Dermis microvascular lymphatic vessel endothelial cell (primary cell): ENCODE data around the gene ADAM15. TPM values are rescaled to one million over a fixed set of nuclear protein-coding genes. Genes with fewer than 3 reads are reported as not detected.

Experiments used
- DNase-seq, 2 donors: peaks; one replicate each; pipeline versions ENCODE4 v3.0.0 to v3.0.0-alpha.2; 2010; ENCODE audit warnings: low read depth in 2 of 2
- total RNA-seq: library from RNA; depleted of rRNA; stranded (reverse); fragments of >200 nt; gene quantifications from 2 replicates; pipeline ENCODE4 v1.2.1, GENCODE V29; 2014

Gene ADAM15
- total RNA-seq, 1 donor from 2014 or later: 178 TPM

DNA sequence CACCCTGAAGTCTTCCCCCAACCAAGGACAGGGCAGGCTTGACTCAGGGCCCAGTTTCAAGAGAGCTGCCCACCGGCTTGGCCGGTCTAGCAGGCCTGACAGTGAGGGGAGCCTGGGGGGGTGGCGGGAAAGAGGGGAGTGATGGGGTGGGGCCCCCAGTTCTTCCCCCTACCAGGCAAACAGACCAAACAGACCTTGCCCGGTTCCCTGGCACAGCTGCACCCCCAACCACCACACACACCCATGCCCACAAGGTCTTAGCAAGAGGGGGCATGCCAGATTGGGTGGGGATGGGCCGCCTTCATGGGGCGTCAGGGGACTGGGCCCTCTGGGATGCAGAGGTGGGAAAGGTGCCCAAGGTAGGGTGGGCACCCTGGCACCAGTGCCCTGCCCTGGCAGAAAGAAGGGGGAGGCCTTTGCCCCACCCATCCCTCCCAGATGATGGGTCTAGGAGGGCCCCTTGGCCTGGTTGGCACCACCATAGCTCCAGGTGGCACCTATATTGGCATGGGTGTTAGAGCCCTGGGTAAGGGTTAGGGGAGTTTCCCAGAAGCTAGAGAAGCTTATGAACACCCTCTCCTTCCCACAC, 39.6 kb upstream of the ADAM15 start:
- no peak for DNase-seq

DNA sequence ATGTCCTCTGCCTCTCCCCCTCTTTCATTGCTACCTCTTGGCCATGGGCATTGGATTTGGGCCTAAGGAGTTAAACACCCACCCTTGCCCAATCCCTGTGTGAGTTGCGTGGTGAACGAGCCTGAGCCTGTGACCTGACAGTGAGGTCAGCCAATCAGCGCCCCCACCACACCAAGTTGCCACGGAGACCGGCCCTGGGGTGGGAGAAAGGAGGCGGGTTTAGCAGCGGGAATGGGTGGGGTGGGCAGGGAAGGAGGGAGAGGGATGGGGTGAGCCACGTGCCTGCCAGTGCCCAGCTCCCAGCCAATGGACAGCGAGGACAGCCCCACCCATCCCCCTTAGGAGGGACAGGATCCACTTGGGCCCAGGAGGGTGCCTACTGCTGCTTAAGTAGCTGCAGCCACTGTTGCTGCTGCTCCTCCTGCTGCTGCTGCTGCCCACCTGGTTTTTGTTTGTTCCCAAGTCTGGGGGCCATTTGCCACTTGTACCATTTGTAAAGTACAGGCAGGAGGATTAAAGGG, 39.0 kb upstream of the ADAM15 start:
- DNase-seq: no peak

DNA sequence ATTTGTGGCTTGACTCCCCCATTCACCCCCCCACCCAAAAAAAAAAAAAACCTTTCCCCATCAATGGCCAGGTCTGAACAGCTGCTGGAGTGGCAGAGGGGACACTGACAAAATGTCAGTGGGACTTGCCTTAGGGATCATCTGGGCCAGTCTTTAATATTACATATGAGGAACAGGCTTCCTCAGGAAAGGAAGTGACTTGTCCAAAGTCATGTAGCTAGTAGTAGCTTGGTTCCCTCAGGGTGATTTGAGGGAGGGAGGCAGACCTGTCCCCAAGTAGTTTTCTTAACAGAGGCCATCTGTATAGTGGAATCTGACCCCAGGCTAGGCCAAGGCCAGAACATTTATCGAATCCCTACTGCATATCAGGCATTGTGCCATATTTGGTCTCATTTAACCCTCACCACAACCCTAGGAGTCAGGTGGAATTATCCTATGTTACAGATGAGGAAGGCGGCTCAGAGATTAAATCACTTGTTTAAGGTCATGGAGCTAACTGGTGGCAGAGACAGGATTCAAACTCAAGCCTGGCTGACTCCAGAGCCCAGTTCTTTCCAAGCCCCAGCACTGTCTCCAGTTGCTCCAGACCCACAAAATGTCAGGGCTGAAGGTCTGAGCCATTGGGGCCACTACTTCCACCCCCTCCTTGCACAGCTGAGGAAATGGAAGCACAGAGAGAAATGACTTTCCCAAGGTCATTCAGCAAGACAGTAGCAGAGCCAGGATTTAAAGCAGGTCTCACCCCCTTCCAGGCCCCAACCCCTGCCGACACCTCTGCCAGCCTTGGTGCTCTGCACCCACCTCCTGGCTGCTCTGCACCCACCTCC, 38.1 kb upstream of the ADAM15 start:
- DNase-seq: no peak

DNA sequence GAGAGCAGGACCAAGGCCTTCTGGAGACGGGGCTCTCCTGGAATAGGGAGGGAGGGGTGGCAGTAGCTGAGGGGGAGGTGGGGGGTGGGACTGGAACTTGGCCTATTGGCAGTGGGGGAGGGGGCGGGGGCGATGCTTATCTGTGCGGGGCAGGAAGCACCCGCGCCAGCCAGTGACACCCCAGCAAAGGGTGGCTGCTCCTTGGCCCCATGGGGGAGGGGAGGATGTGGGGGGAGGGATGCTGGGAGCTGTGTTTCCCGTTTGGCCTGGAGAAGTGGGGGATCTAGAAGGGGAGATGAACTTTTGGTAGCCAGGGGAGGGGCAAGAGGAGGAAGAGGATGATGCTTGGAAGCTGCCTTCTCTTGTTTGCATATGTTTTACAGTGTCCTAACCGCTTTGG, 37.5 kb upstream of the ADAM15 start:
- DNase-seq: no peak

DNA sequence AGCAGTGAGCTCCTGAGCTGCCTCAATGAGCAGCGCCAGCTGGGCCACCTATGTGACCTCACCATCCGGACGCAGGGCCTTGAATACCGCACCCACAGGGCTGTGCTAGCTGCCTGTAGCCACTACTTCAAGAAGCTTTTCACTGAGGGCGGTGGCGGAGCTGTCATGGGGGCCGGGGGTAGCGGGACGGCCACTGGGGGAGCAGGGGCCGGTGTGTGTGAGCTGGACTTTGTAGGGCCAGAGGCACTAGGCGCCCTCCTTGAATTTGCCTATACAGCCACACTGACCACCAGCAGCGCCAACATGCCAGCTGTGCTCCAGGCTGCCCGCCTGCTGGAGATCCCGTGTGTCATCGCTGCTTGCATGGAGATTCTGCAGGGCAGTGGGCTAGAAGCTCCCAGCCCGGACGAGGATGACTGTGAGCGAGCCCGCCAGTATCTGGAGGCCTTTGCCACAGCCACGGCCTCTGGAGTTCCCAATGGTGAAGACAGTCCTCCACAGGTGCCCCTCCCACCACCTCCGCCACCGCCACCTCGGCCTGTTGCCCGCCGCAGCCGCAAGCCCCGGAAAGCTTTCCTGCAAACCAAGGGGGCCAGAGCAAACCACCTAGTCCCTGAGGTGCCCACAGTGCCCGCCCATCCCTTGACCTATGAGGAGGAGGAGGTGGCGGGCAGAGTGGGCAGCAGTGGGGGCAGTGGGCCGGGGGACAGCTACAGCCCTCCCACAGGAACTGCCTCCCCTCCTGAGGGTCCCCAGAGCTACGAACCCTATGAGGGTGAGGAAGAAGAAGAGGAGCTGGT, 36.2 kb upstream of the ADAM15 start:
- no peak for DNase-seq

DNA sequence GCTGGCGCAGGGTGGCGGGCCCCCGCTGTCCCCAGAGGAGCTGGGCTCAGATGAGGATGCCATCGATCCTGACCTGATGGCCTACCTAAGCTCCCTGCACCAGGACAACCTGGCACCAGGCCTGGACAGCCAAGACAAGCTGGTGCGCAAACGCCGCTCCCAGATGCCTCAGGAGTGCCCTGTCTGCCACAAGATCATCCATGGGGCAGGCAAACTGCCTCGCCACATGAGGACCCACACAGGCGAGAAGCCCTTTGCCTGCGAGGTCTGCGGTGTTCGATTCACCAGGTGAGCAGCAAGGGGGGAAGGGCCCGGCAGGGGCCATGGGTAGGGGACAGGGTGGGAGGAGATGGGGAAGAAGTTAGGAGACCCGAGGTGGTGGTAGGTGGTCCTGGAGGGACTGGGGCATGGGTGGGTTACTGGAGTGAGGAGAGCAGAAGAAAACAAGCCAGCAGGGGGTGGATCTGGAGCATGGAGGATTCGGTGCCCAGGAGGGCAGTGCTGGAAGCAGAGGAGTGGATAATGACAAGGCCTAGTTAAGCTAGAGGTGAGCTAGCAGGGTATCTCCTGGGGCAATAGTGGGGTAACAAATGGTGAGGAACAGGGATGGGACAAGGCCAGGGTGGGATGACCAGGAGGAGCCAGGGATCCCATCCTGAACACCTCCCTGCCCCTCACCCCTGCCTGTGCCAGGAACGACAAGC, 35.4 kb upstream of the ADAM15 start:
- no peak for DNase-seq

DNA sequence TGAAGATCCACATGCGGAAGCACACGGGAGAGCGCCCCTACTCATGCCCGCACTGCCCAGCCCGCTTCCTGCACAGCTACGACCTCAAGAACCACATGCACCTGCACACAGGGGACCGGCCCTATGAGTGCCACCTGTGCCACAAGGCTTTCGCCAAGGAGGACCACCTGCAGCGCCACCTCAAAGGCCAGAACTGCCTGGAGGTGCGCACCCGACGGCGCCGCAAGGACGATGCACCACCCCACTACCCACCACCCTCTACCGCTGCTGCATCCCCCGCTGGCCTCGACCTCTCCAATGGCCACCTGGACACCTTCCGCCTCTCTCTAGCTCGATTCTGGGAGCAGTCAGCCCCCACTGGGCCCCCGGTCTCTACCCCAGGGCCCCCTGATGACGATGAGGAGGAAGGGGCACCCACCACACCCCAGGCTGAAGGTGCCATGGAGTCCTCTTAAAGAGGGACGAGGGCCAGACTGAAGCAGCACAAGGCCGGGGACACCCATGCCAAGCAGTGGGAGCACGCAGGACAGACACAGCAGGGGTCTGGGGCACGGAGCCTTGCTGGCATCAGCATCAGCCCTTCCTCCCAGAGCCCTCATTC, 34.8 kb upstream of the ADAM15 start:
- no peak for DNase-seq

DNA sequence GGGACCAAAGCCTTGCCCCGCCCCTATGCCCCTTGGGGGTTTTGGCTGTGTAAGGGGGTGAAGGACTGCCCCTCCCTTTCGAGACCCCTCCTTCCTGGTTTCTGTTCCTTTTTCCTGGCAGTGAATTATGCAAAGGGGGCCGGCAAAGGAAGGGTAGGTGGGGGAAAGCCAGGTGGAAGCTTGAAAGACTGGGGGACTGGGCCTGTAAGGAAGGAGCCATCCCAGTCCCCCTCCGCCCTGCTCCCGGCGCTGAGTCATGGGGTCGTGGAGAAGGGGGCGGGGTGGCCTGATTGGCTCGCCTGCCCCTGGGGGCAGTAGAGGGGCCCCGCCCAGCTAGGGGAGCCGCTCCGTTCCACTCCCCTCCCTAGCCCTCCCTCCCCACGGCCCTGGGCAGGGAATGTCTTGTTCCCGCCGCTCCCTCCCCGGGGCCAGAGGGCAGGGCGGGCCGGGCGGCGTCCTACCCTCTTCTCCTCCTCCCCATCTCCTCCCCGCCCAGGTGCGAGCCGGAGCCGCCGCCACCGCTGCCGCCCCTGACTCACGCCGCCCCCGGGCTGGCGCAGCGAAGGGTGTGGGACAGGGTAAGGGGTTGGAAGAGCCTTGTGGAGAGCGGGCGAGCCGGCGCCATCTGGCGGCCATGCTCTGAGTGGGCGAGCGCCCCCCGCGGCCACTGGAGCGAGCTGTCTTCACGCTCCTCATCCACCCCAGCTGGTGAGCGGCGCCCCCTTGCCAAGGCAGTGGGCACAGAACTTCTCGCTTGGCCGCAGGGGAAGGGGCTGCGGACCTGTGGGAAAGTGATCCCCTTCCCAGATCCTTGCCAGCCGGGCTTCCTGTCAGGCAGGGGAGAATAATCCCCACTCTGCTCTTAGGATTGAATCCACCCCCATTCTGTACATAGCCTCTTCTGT, 33.8 kb upstream of the ADAM15 start:
- DNase-seq: peak; percentile 63 to 94

DNA sequence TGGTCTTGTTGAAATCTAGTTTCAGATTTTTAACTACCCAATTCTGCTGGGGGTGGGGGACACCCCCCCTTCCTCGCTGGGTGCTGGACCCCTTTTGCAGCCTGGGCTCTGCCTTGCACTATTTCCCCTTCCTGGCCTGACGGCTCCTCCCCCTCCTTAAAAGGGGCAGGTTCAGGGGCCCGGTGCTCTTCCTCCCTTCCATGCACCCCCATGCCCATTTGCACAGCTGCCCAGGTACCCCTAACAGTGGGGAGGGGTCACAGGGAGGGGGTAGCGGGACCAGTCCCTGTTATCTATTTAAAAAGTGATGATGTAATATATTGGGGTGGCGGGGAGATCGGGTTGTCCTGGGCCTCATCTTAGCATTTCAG, 33.2 kb upstream of the ADAM15 start:
- no peak for DNase-seq

DNA sequence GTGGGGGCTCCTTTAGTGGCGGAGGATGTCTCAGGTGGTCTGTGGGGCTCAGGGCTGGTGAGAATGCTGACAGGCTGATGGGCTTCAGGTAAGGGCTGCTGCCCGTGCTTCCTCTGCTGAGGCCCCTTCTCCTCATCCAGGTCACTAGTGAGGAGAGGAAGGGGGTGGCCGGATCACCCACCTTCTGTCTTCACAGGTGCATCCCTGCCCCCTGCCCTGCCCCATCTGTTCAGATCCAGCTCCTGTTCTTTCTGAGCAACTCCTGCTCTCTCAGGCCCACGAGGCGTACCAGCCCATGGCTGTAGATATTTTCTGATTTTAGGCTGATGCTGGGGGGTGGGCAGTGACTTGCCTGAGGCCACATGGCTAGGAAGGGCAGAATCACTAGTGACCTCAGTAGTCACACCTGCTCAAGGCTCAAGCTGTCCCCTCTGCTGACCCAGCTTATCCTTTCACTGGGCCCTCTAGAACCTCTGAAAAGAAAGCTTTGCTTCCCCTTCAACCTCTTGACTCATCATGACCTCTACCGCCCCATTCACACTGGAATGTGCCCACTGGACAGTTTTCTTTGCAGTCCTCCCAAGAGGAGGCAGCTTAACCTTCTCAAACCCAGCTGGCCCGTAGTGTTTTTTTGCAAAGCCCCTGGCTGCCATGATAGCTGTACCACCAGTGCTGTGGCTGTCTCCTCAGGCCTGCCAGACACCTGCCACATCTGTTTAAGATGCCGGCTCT, 32.3 kb upstream of the ADAM15 start:
- DNase-seq: no peak

DNA sequence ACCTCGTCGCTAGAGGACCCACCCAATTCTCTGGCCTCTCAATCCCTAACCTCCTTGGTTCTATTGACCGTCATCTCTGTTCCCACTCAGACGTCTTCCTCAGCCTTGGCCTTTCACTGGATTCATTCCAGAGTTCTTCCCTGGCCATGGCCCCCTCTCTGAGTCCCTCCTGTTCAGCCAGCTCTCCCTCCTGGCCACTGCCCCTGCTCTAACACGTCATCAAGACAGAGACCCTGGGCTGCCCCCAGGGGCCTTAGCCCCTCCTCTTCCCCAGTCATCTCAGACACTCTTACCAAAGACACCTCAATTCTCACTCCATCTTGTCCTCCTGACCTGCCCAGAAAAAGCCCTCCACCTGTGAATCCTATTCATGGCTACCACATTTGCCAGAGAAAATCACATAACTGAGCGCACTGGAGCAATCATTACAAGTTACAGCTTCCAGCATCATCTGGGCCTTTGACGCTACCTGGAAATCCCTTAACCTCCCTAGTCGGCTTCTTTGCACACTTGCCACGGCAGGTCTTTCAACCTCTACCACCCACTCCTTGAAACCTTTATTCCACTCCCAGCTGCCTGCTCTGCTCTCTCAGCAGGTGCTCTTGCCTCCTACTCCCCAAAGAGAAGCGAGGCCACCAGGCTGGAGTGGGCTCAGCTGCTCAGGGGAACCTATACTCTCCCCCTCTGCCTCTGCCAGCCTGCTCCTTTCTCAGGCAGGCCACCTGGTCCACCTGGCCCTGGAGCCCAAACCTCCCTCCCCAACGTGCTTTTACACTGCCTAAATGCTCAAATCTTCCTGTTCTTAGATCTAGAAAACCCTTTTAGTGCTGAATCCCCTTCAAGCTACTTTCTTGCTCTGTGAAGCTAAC, 31.5 kb upstream of the ADAM15 start:
- no peak for DNase-seq

DNA sequence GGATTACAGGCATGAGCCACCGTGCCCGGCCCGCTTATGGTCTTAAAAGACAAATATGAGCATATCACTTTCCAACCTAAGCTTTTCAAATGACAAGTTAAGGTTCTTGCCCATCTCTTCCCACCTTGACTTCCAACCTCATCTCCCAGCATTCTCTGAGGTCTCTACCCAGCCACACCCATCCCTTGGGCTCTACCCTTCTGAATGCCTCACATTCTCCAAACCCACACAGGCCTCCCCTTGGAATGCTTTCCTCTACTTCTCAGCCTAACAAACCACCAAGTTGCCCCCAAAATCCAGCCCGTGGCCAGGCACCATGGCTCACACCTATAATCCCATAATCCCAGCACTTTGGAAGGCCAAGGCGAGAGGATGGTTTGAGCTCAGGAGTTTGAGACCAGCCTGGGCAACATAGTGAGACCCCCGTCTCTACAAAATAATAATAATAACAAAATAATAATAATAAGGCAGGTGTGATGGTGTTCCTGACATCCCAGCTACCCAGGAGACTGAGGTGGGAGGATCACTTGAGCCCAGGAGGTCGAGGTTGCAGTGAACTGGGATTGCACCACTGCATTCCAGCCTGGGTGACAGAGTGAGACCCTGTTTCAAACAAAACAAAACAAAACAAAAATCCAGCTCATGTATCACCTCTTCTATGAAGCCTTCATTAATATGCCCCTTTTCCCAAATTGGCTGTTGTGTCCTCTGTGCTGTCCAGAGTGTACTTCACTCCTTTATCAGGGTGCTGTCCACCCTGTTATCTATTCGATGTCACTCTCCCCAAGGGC, 28.8 kb upstream of the ADAM15 start:
- no peak for DNase-seq

DNA sequence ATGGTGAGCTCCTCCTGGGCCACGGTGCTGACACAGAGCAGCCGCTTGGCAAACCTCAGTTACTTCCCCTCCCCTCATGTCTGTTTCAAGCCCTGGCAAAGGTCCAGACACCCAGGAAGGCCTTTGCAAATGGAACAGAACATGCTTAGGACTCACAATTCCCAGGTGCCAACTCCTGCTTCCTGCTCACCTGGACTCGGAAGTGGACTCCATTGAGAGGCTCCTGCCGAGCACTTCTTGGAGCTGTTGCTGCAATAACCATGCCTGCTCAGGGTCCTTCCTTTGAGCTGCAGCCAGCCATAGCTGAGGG, 28.2 kb upstream of the ADAM15 start:
- DNase-seq: no peak

DNA sequence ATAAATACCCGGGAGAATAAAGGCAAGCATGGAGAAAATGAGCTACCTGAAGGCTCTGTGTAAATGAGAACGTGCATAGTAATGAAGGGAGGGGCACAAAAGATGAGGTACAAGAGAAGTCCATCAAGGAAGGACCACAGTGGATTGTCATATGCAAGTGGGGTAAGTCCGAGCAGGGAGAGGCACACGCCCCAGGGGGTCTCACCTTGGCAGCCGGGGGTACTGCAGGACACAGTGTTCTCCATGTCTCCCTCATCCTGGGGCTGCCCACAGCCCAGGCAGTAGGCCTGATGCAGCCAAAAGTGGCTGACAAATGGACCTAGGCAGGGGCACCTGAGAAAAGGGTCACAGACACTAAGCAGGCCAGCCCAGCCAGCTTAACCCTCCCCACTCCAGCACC, 27.5 kb upstream of the ADAM15 start:
- no peak for DNase-seq

DNA sequence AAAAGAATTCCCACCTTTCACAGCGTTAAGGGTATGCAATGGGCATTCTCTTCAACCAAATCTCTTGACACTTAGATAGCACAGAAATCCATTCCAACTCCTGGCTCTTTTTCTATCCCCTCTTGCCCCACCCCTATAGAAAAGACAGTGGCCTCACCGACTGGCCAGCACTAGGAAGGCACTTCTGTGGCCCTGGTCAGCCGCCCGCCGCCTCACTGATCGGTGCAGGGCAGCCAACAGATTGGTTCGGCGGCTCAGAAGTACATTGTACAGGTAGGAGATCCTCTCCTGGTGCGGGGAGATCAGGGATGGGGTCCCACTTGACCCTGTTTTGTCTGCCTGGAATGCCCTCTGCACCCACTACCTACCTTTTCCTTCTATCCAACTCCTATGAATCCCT, 26.8 kb upstream of the ADAM15 start:
- no peak for DNase-seq

DNA sequence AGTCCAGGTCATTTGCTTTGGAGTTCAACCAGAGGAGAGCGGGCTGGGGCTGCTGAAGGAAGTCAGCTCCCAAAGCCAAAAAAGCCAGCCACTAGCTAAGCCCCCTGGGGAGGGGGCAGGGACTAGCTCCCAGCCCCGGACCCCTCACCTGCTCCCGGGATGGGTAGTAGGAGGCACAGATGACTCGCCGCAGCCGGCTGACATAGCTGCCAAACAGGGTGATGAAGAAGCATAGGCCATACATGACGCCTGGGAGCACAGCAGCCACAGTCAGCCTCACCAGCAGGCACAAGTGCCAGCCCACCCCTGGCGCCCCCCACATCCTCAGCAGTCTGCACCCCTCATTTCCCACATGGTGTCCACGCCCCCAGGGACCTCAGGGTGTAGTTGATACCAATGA, 25.0 kb upstream of the ADAM15 start:
- no peak for DNase-seq

DNA sequence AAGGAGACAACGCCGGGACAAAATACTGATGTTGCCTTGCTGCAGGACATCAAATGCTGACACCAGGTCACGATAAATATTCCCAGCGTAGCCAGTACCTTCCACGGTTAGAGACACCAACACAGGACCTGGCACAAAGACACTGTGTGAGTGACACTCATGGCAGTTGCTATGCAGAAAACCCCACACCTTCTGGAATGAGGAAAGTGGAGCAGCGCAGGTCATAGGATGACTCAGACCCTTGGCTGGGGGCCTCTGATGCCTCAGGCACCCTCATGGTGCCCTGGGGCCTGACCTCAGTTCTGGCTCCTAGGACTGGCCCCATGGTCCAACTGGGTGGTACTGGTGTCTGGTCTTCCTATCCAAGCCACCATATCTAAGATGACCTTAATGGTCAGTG, 24.5 kb upstream of the ADAM15 start:
- no peak for DNase-seq
